Caco-2 (cell line): ENCODE results near the gene GNAQ. TPM values are rescaled to one million over a fixed set of nuclear protein-coding genes. Genes with fewer than 3 reads are reported as not detected.

Experiments
- BruUV-seq: library from RNA; stranded (reverse); fragments of 400-500 nt; replicated peaks from 2 replicates; lab custom pipeline; 2021; lab: Mats Ljungman, UMichigan
- CTCF ChIA-PET: fragments of 300-600 bp; sonication (Branson Sonifier 250); formaldehyde crosslinking; loops from one replicate; lab custom pipeline; 2022; ENCODE audit warnings: antibody characterized with exemption; lab: Charles Lee
- POLR2A ChIA-PET: fragments of 300-600 bp; sonication (Branson Sonifier 250); formaldehyde crosslinking; loops from one replicate; lab custom pipeline; 2022; ENCODE audit warnings: antibody characterized with exemption; lab: Charles Lee
- DNase-seq, 2 experiments: peaks; one replicate each; pipeline versions ENCODE4 v3.0.0 to v3.0.0-alpha.2; 2020 to 2022
- H3K27me3 ChIP-seq: replicated peaks from 2 replicates; pipeline ENCODE4 v1.6.0; 2011; ENCODE audit warnings: low read length; ENCODE audit not compliant: control insufficient read depth, insufficient read depth
- H3K36me3 ChIP-seq: 2 replicates; pipeline ENCODE4 v1.5.1; 2011; ENCODE audit warnings: low read length; ENCODE audit not compliant: control insufficient read depth, insufficient read depth
- H3K4me1 ChIP-seq: fragments of 250-450 bp; sonication (Bioruptor Pico); 2 replicates; pipeline ENCODE4 v1.5.1; 2020; ENCODE audit warnings: mild to moderate bottlenecking
- H3K4me3 ChIP-seq: 2 replicates; pipeline ENCODE4 v1.5.1; 2011; ENCODE audit warnings: low read depth, mild to moderate bottlenecking, control low read depth, low read length
- H3K9me3 ChIP-seq: fragments of 250-450 bp; sonication (Bioruptor Pico); 2 replicates; pipeline ENCODE4 v1.5.1; 2020; ENCODE audit warnings: mild to moderate bottlenecking, moderate library complexity
- H3K27ac Mint-ChIP-seq: one replicate; pipeline ENCODE4 v1.8.0; 2022; ENCODE audit warnings: mixed read lengths; ENCODE audit not compliant: unreplicated experiment
- H3K27me3 Mint-ChIP-seq: one replicate; pipeline ENCODE4 v1.8.0; 2022; ENCODE audit warnings: mixed read lengths; ENCODE audit not compliant: insufficient read depth, unreplicated experiment
- H3K36me3 Mint-ChIP-seq: one replicate; pipeline ENCODE4 v1.8.0; 2022; ENCODE audit warnings: mild to moderate bottlenecking, mixed read lengths; ENCODE audit not compliant: insufficient read depth, unreplicated experiment
- H3K4me1 Mint-ChIP-seq: one replicate; pipeline ENCODE4 v1.8.0; 2022; ENCODE audit warnings: low read depth, mixed read lengths; ENCODE audit not compliant: unreplicated experiment
- H3K4me3 Mint-ChIP-seq: one replicate; pipeline ENCODE4 v1.8.0; 2022; ENCODE audit warnings: mild to moderate bottlenecking, moderate library complexity, mixed read lengths; ENCODE audit not compliant: unreplicated experiment
- H3K9me3 Mint-ChIP-seq: one replicate; pipeline ENCODE4 v1.8.0; 2022; ENCODE audit warnings: mixed read lengths; ENCODE audit not compliant: unreplicated experiment
- CTCF ChIP-seq, 2 experiments: fragments of 200-600 bp in 1 of 2; IDR thresholded peaks; 1 replicate in 1 of 2; 2 replicates in 1 of 2; pipeline versions ENCODE4 v1.5.1 to v1.8.0; 2011 to 2022; ENCODE audit warnings: antibody characterized with exemption in 1 of 2, control low read depth in 1 of 2, inconsistent platforms in 1 of 2, low read depth in 1 of 2, low read length in 1 of 2, mild to moderate bottlenecking in 1 of 2, moderate library complexity in 1 of 2; ENCODE audit not compliant: insufficient read depth in 1 of 2, severe bottlenecking in 1 of 2, unreplicated experiment in 1 of 2
- intact Hi-C: fragments of 100-400 bp; cut with micrococcal nuclease; formaldehyde crosslinking; loops from one replicate; pipeline ENCODE4 v1.10.0; 2022; ENCODE audit not compliant: unreplicated experiment
- total RNA-seq: library from RNA; stranded (reverse); gene quantifications from 2 replicates; pipeline ENCODE4 v1.2.3, GENCODE V29; 2022

GNAQ gene
- total RNA-seq, 1 experiment from 2014 or later: 10.1 TPM

GRCh38 chr9:77826621-77827020 lies 205.0 kb downstream of the GNAQ start:
- H3K4me3 ChIP-seq: no peak overlapping the region
- Mint-ChIP-seq H3K27ac (no peak overlapping the region), H3K4me1 (no peaks in the 10 kb centered on the region), H3K36me3 (no peaks in the 10 kb centered on the region), H3K4me3 (no peak overlapping the region), H3K27me3 (no peaks in the 10 kb centered on the region), H3K9me3 (no peaks in the 10 kb centered on the region)
- H3K27me3 ChIP-seq: no peaks in the 10 kb centered on the region
- DNase-seq: no peak
- H3K36me3 ChIP-seq: no peaks in the 10 kb centered on the region
- ChIA-PET CTCF (no interaction called here), POLR2A (no interaction called here)
- TF ChIP-seq CTCF (IDR thresholded peaks at IDR 0.05; ENCODE audit: insufficient read depth in 1 of 2, low read depth in 1 of 2, low read length in 1 of 2, severe bottlenecking in 1 of 2, unreplicated experiment in 1 of 2): no peak
- intact Hi-C loops: no loop called here
- no peaks in the 10 kb centered on the region for H3K9me3 ChIP-seq
- no TSS peak for BruUV-seq
- no peaks in the 10 kb centered on the region for H3K4me1 ChIP-seq

- no peak overlapping the region for H3K27ac Mint-ChIP-seq
- H3K36me3 Mint-ChIP-seq: no peaks in the 10 kb centered on the region
- no peaks in the 10 kb centered on the region for H3K27me3 ChIP-seq
- intact Hi-C loops: no loop called here
- no peaks in the 10 kb centered on the region for H3K9me3 Mint-ChIP-seq
- CTCF ChIA-PET: no interaction called here
- no peaks in the 10 kb centered on the region for H3K4me1 ChIP-seq
- H3K4me3 Mint-ChIP-seq: no peak overlapping the region
- POLR2A ChIA-PET: no interaction called here
- H3K4me1 Mint-ChIP-seq: no peaks in the 10 kb centered on the region
- no peaks in the 10 kb centered on the region for H3K27me3 Mint-ChIP-seq
- BruUV-seq: no TSS peak
- TF ChIP-seq CTCF (IDR thresholded peaks at IDR 0.05; ENCODE audit: insufficient read depth in 1 of 2, low read depth in 1 of 2, low read length in 1 of 2, severe bottlenecking in 1 of 2, unreplicated experiment in 1 of 2): no peak
- no peaks in the 10 kb centered on the region for H3K9me3 ChIP-seq
- no peak for DNase-seq
- H3K4me3 ChIP-seq: no peak overlapping the region
- no peaks in the 10 kb centered on the region for H3K36me3 ChIP-seq
Measured at GRCh38 chr9:77826116-77826515, 205.5 kb downstream of the GNAQ start.

- no TSS peak for BruUV-seq
Measured at GRCh38 chr9:77825361-77825760, 206.2 kb downstream of the GNAQ start.

More at GRCh38 chr9:77825361-77825760, 206.2 kb downstream of the GNAQ start:
- no peaks in the 10 kb centered on the region for H3K27me3 ChIP-seq
- no peaks in the 10 kb centered on the region for H3K4me1 ChIP-seq
- no peak overlapping the region for H3K4me3 Mint-ChIP-seq
- no peak overlapping the region for H3K27ac Mint-ChIP-seq
- H3K4me3 ChIP-seq: no peak overlapping the region
- no peaks in the 10 kb centered on the region for H3K36me3 Mint-ChIP-seq
- no peaks in the 10 kb centered on the region for H3K9me3 Mint-ChIP-seq
- H3K4me1 Mint-ChIP-seq: no peaks in the 10 kb centered on the region
- no peaks in the 10 kb centered on the region for H3K36me3 ChIP-seq
- intact Hi-C loops: no loop called here
- no peaks in the 10 kb centered on the region for H3K9me3 ChIP-seq
- CTCF ChIA-PET: no interaction called here
- POLR2A ChIA-PET: no interaction called here
- TF ChIP-seq CTCF (IDR thresholded peaks at IDR 0.05; ENCODE audit: insufficient read depth in 1 of 2, low read depth in 1 of 2, low read length in 1 of 2, severe bottlenecking in 1 of 2, unreplicated experiment in 1 of 2): no peak
- H3K27me3 Mint-ChIP-seq: no peaks in the 10 kb centered on the region
- DNase-seq: no peak
